HEK293T (cell line): Measurements from ENCODE around the gene CYP46A1.

Experiments
- ARNT ChIP-seq: fragments of 450-650 bp; IDR thresholded peaks from 2 replicates; pipeline ENCODE4 v1.6.1; 2017; ENCODE audit warnings: mild to moderate bottlenecking
- BHLHE40 ChIP-seq: fragments of 450-650 bp; IDR thresholded peaks from 2 replicates; pipeline ENCODE4 v1.6.1; 2016; ENCODE audit warnings: mild to moderate bottlenecking, moderate library complexity, borderline replicate concordance
- ELF4 ChIP-seq: fragments of 450-650 bp; IDR thresholded peaks from 2 replicates; pipeline ENCODE4 v1.6.1; 2017; ENCODE audit warnings: antibody characterized with exemption
- FOXK2 ChIP-seq: fragments of 450-650 bp; IDR thresholded peaks from 2 replicates; pipeline ENCODE4 v1.6.1; 2016; ENCODE audit warnings: mild to moderate bottlenecking
- FOXM1 ChIP-seq: fragments of 450-650 bp; IDR thresholded peaks from 2 replicates; pipeline ENCODE4 v1.6.1; 2017; ENCODE audit warnings: mild to moderate bottlenecking, borderline replicate concordance
- LEF1 ChIP-seq: fragments of 450-650 bp; IDR thresholded peaks from 2 replicates; pipeline ENCODE4 v1.6.1; 2017; ENCODE audit warnings: mild to moderate bottlenecking, borderline replicate concordance
- NFRKB ChIP-seq: fragments of 450-650 bp; IDR thresholded peaks from 2 replicates; pipeline ENCODE4 v1.6.1; 2016; ENCODE audit warnings: mild to moderate bottlenecking, moderate library complexity
- SP1 ChIP-seq: fragments of 450-650 bp; IDR thresholded peaks from 2 replicates; pipeline ENCODE4 v1.6.1; 2017
- SUZ12 ChIP-seq: fragments of 450-650 bp; IDR thresholded peaks from 2 replicates; pipeline ENCODE4 v1.6.1; 2016; ENCODE audit warnings: mild to moderate bottlenecking
- TARDBP ChIP-seq: fragments of 450-650 bp; IDR thresholded peaks from 2 replicates; pipeline ENCODE4 v1.6.1; 2016
- TF ChIP-seq, protein P1 (sequence below): fragments of 450-650 bp; IDR thresholded peaks from 2 replicates; pipeline ENCODE4 v1.6.1; 2016

DNA sequence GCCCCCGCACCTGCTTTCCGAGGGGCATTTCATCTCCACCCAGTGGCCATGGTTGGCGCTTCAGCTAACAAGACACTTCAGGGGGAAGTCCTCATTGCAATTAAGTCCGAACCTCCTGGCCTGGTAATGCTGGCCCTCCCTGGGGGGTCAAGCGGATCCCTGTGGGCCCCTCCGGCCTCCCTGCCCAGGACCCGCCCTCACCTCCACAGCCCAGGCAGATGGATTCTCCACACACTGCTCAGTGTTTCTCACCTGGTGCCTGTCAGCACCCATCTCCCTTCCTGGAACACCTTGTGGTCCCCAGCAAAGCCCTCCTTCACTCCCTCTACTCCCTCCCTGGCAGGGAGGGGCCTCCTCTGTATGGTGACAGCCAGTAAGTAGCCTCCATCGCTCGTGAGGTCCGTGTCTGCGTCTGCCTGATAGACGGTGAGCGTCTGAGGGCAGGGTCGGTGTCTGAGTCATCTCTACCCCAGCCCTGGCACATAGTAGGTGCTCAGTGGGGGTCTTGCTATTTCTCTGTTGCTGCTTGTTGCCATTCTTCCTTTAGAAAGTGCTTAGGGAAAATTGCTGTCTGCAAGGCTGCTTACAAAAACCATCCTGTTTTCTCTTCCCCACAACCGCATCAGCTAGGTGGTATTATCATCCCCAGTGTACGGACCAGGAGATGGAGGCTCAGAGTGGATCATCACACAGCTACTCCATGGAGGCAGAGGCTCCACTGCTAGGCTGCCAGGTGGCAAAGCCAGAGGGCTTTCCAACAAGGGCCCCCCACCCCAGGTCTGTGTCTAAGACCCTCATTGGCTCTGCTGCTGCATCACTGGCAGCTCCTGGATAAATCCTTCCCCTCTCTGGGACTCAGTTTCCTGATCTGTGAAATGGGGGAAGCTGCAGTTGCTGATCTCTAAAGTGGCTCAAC is 69.4 kb downstream of the CYP46A1 start:
- no peak for TF ChIP-seq SP1
- no peak for TF ChIP-seq SUZ12
- no peak for TF ChIP-seq ARNT
- no peak for TF ChIP-seq LEF1
- TF ChIP-seq FOXK2 = no peak
- no peak for TF ChIP-seq ELF4
- TF ChIP-seq BHLHE40 = no peak
- TF ChIP-seq, protein P1, sequence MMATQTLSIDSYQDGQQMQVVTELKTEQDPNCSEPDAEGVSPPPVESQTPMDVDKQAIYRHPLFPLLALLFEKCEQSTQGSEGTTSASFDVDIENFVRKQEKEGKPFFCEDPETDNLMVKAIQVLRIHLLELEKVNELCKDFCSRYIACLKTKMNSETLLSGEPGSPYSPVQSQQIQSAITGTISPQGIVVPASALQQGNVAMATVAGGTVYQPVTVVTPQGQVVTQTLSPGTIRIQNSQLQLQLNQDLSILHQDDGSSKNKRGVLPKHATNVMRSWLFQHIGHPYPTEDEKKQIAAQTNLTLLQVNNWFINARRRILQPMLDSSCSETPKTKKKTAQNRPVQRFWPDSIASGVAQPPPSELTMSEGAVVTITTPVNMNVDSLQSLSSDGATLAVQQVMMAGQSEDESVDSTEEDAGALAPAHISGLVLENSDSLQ = no peak
- TF ChIP-seq TARDBP = no peak
- no peak for TF ChIP-seq NFRKB
- no peak for TF ChIP-seq FOXM1
